ENCODE results near the gene MLIP.
"Not testable (repeated sequence)": the region's sequence is repeated elsewhere in the genome, so short reads cannot be mapped to it uniquely, and the experiment has no call there.

Gene MLIP, protein sequence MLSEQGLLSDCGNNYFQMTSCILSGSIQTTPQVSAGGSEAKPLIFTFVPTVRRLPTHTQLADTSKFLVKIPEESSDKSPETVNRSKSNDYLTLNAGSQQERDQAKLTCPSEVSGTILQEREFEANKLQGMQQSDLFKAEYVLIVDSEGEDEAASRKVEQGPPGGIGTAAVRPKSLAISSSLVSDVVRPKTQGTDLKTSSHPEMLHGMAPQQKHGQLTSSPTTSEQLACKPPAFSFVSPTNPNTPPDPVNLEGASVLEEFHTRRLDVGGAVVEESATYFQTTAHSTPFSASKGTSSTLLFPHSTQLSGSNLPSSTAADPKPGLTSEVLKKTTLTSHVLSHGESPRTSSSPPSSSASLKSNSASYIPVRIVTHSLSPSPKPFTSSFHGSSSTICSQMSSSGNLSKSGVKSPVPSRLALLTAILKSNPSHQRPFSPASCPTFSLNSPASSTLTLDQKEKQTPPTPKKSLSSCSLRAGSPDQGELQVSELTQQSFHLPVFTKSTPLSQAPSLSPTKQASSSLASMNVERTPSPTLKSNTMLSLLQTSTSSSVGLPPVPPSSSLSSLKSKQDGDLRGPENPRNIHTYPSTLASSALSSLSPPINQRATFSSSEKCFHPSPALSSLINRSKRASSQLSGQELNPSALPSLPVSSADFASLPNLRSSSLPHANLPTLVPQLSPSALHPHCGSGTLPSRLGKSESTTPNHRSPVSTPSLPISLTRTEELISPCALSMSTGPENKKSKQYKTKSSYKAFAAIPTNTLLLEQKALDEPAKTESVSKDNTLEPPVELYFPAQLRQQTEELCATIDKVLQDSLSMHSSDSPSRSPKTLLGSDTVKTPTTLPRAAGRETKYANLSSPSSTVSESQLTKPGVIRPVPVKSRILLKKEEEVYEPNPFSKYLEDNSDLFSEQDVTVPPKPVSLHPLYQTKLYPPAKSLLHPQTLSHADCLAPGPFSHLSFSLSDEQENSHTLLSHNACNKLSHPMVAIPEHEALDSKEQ

DNA sequence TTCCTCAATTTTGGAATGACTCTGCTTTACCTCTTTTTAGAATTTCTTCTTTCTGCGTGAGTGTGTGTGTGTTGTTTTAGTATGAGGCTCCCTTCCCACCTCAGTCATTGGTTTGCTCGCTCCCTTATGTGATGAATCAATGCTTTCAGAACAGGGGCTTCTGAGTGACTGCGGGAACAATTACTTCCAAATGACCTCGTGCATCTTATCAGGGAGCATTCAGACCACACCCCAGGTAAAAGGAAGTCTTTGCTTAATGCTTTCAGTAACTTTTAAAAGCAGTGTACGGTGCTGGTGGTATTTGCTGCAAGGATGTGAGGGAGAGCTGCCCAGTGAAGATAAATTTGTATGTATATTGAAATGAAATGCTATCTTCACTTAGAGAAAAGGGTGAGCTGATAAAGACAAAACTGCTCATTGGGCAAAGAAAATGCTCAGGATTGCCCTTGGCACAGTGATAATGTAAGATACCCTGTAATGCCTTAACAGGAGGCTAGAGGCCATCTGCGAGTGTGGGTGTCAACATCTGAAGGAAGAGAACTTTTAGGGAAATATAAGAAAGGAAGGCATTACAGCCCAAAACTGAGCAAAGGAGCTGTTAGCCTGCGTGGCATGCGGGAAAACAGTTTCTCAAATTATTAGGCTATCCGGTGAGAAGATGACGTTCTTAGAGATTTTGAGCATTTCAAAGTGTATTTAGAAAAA lies at the start of gene MLIP:
Gene MLIP, plus strand, starts transcription at position 103 of the 705 bp plus-strand sequence. Its CDS starts 37 bp downstream, at position 140.
- no peak for DNase-seq (ENCODE audit: extremely low spot score, insufficient read length, low read depth)
- no peak for FAIRE-seq

DNA sequence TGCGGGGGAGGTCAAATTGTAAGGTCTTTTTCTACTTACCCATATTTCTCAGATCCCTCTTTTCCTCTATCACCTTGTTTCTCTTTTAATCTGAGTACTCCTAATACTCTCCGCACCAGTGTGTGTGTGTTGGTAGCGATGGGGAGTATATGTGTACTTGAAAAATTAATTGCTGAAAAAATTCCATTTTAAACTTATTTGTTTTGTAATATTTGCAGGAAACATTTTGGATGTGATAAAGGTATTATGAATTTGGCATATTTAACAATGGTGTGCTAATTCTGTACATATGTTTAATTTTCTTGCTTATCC lies 48.1 kb upstream of the MLIP start:
- no peak for DNase-seq (ENCODE audit: extremely low spot score, insufficient read length, low read depth)
- no peak for FAIRE-seq

GRCh38 chr6:54068694-54069093 lies 42.5 kb upstream of the MLIP start:
- FAIRE-seq, result no peak
- no peak for DNase-seq (ENCODE audit: extremely low spot score, insufficient read length, low read depth)

DNA sequence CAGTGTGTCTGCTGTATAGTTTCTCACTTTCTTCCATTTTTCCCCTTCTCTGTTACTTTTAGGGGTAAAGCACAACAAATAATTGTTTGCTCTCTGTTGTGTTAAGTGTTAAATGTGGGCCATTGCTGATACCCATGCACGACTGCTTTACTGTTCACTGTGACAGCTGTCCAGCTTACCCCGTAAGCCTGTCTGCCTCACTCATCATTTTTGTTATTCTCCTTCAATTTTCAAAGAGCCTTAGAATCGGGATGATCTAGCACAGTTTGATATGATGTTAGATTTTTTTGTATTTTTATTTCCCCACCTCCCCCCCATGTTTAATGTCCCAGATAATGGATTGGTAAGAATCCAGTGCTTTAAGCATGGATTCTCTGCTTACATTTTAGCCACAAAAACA lies 41.2 kb upstream of the MLIP start:
- no peak for FAIRE-seq
- no peak for DNase-seq (ENCODE audit: extremely low spot score, insufficient read length, low read depth)

DNA sequence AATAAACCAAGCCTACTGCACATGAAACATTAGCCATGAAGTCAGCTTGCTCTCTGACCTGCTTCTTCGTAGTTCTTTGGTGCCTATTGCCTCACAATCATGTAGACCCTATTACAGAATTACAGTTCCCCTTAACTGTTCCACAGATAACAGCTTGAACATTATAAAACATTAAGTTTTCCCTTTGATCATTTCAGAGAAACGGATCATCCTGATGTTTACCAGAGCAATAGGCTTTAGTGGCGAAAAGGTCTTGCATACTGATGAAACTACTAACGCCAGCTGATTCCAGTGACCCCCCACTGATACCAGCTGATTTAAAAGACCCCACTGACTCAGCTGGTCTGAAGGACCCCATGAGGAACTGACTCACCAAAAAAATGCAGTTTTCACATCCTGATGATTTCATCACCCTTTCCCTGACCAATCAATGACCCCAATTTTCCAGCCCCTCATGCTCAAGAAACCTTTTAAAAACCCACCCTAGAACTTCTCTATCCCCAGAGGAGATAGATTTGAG lies 39.4 kb upstream of the MLIP start:
- no peak for FAIRE-seq
- DNase-seq (ENCODE audit: extremely low spot score, insufficient read length, low read depth), result no peak

DNA sequence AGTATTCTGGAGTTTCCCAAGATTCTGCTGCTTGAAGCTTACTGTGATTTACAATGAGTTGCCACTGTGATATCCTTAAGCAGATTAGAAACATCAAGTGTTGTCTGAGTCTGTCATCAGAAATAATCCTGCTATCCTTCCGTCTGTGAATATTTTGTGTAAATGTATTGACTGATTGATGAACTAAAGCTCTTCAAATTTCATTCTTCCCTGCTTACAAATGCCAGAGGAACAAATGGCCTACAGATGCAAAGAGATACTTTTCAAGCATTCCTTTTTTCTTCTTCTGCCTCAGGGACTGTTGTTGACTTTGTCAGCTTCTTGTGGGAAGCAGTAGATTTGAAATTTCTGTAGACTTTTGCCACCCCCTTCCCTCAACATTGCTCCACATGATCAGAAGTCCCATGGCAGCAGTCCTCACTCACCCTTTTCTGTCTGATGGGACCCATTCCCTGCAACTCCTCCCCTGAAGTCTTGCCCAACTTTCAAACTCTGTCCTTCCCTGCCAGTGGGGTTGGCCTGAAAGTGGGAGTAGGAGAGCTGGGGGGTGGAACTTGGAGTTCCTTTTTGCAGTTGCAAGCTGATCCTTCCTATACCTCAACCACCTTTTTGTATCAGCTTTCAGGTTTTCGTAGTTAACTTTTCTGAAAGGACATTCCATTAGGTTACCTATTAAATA lies 38.5 kb upstream of the MLIP start:
- no peak for DNase-seq (ENCODE audit: extremely low spot score, insufficient read length, low read depth)
- FAIRE-seq, result no peak

GRCh38 chr6:54073487-54073886 lies 37.8 kb upstream of the MLIP start:
- DNase-seq (ENCODE audit: extremely low spot score, insufficient read length, low read depth), result no peak

GRCh38 chr6:54074109-54074508 lies 37.1 kb upstream of the MLIP start:
- DNase-seq (ENCODE audit: extremely low spot score, insufficient read length, low read depth) (no peak), FAIRE-seq (no peak)

More at GRCh38 chr6:54073487-54073886, 37.8 kb upstream of the MLIP start:
- no peak for FAIRE-seq

DNA sequence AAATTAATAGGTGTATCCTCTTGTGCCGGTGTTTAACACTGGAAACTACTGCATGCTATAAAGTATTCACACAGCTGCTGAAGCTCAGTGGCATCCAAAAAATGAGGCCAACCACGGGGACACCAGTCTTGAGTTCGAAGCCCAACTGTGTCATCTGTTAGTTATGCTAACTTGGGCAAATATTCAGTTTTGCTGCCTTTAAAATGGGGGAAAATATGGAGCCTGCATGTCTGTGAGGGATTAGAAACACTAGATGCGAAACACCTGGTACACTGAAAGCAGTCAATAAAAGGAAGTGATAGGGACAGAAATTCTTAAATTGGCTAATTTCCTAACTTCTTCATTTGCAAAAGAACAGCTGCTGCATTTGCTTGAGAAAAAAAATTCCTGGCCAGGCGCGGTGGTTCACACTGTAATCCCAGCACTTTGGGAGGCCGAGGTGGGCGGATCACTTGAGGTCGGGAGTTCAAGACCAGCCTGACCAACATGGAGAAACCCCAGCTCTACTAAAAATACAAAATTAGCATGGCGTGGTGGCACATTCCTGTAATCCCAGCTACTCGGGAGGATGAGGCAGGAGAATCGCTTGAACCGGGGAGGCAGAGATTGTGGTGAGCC lies 36.6 kb upstream of the MLIP start:
- no peak for FAIRE-seq
- no peak for DNase-seq (ENCODE audit: extremely low spot score, insufficient read length, low read depth)

- FAIRE-seq, result no peak
- no peak for DNase-seq (ENCODE audit: extremely low spot score, insufficient read length, low read depth)
Measured at GRCh38 chr6:54076159-54076789, 35.0 kb upstream of the MLIP start.

- DNase-seq (ENCODE audit: extremely low spot score, insufficient read length, low read depth); FAIRE-seq: not testable (repeated sequence)
Measured at GRCh38 chr6:54081499-54081898, 29.7 kb upstream of the MLIP start.

GRCh38 chr6:54083287-54083686 lies 28.0 kb upstream of the MLIP start:
- FAIRE-seq (no peak), DNase-seq (ENCODE audit: extremely low spot score, insufficient read length, low read depth) (no peak)

- FAIRE-seq, result no peak
- no peak for DNase-seq (ENCODE audit: extremely low spot score, insufficient read length, low read depth)
Measured at GRCh38 chr6:54084231-54084630, 27.0 kb upstream of the MLIP start.

DNA sequence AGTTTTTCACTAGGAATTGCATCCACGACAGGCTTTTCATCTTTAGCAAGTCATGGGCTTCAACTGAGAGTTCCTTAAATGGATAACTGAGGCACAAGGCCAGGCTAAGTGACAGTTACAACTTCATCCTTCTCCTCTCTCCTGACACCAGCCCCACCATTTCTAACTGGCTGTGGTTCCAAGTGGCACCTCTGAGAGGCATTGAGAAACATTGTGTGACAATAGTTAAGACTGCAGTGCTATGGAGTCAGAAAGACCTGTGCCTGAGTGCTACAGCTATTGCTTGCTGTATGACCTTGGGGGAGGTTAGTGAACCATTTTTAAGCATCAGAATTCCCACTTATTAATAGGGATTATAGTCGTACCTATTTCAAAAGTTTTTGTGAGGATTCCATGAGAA lies 26.2 kb upstream of the MLIP start:
- no peak for DNase-seq (ENCODE audit: extremely low spot score, insufficient read length, low read depth)
- FAIRE-seq, result no peak

DNA sequence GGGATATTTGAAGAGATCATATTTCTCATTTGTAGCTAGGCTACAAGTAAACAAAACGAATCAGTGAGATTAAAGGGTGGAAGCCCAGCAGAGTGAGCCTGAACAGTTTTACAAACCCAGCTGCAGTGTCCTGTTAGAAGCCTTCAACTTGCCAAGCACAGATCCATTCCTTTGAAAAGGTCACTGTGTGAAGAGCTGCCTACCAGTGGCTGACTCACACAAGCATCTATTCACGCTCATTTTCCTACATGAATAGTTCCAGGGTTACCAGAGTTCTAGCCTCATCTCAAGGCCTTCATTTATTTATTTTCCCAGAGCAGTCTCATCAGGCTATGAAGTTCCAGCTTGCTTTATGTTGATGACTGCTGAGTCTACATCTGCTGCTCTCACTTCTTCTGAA lies 25.7 kb upstream of the MLIP start:
- no peak for DNase-seq (ENCODE audit: extremely low spot score, insufficient read length, low read depth)
- no peak for FAIRE-seq

DNA sequence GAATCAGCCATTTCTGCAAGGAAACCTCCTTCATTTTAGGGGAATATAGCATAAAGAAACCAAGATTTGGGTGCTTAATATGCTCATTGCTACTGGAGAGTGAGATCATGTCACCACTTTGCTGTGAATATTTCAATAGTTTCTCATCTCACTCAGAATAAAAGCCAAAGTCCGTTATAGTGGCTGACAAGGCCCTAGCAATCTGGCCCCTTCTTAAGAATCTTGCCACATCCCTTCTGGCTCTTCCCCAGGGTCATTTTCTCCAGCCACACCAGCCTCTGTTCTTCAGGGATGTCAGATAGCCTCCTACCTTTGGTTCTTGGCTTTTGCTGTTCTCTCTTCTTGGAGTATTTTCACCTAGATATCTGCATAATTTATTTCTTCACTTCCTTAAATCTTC lies 24.8 kb upstream of the MLIP start:
- DNase-seq (ENCODE audit: extremely low spot score, insufficient read length, low read depth), result no peak
- FAIRE-seq, result no peak

DNA sequence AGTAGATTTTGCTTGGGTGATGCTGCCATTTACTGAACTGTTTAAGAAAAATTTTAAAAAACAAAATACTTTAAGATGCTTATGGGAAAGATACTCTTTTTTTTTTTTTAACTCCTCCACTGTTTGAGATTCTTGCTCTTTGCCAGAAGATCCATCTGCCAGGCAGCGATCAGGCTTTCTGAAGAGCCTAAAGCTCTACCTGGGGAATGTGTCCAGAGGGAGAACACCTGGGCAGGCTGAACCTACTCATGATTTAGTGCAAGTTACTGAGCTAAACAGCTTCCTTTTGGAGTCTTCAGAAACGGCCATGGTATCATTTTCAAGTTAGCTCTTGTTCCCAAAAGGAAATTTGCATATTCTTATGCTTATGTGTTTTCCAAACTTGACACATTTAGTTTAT lies 23.5 kb upstream of the MLIP start:
- FAIRE-seq, result no peak
- DNase-seq (ENCODE audit: extremely low spot score, insufficient read length, low read depth), result no peak

- no peak for FAIRE-seq
- DNase-seq (ENCODE audit: extremely low spot score, insufficient read length, low read depth), result no peak
Measured at GRCh38 chr6:54093326-54093948, 17.8 kb upstream of the MLIP start.
